IMR-90 (cell line): ENCODE data around the gene ACSBG1. TPM values are rescaled to one million over a fixed set of nuclear protein-coding genes. Genes with fewer than 3 reads are reported as not detected.

Experiments used
- ATAC-seq: fragments of 200-7000 bp; cut with Tn5 transposase; 2 replicates; pipeline ENCODE4 v1.9.1; 2020; ENCODE audit warnings: low read depth, mild to moderate bottlenecking, moderate library complexity
- BruUV-seq: library from RNA; stranded (reverse); fragments of 400-500 nt; replicated peaks from 2 replicates; lab custom pipeline; 2021; lab: Mats Ljungman, UMichigan
- CTCF ChIA-PET: fragments of 300-600 bp; formaldehyde crosslinking; extraction: SDS; loops from one replicate; lab custom pipeline; 2021; ENCODE audit warnings: antibody characterized with exemption; lab: Yijun Ruan, JAX
- POLR2A ChIA-PET: fragments of 300-600 bp; sonication (Branson Sonifier 250); formaldehyde crosslinking; loops from one replicate; lab custom pipeline; 2022; ENCODE audit warnings: antibody characterized with exemption; ENCODE audit not compliant: unreplicated experiment; lab: Charles Lee
- DNase-seq: peaks from one replicate; pipeline ENCODE4 v3.0.0; 2013
- H2AFZ ChIP-seq: replicated peaks from 2 replicates; pipeline ENCODE3; 2013; ENCODE audit warnings: low read length, mild to moderate bottlenecking; ENCODE audit not compliant: poor library complexity
- H2AK5ac ChIP-seq: 2 replicates; pipeline ENCODE4 v1.6.1; 2013; ENCODE audit warnings: low read depth, low read length, inconsistent platforms
- H2AK9ac ChIP-seq: replicated peaks from 2 replicates; pipeline ENCODE3; 2013; ENCODE audit warnings: mild to moderate bottlenecking, low read depth, low read length, moderate library complexity; ENCODE audit not compliant: poor library complexity
- H2BK120ac ChIP-seq: 2 replicates; pipeline ENCODE4 v1.6.1; 2013; ENCODE audit warnings: low read depth, low read length, inconsistent platforms
- H2BK15ac ChIP-seq: 3 replicates; pipeline ENCODE4 v1.6.1; 2013; ENCODE audit warnings: low read depth, low read length, inconsistent platforms
- H2BK20ac ChIP-seq: 2 replicates; pipeline ENCODE4 v1.6.1; 2013; ENCODE audit warnings: low read depth, mild to moderate bottlenecking, inconsistent platforms, low read length, moderate library complexity
- H2BK5ac ChIP-seq: 2 replicates; pipeline ENCODE4 v1.6.1; 2013; ENCODE audit warnings: mild to moderate bottlenecking, low read depth, low read length, inconsistent platforms; ENCODE audit not compliant: poor library complexity, severe bottlenecking
- H3K14ac ChIP-seq: replicated peaks from 2 replicates; pipeline ENCODE4 v1.6.1; 2013; ENCODE audit warnings: low read depth, low read length, inconsistent platforms
- H3K18ac ChIP-seq: 2 replicates; pipeline ENCODE4 v1.6.1; 2013; ENCODE audit warnings: low read depth, low read length, control low read depth
- H3K23ac ChIP-seq: 2 replicates; pipeline ENCODE4 v1.6.1; 2013; ENCODE audit warnings: low read depth, low read length, inconsistent platforms
- H3K27ac ChIP-seq: 2 replicates; pipeline ENCODE4 v1.5.1; 2013; ENCODE audit warnings: mild to moderate bottlenecking, control low read depth, low read length; ENCODE audit not compliant: insufficient read depth
- H3K27me3 ChIP-seq: 2 replicates; pipeline ENCODE4 v1.6.1; 2013; ENCODE audit warnings: low read length; ENCODE audit not compliant: control insufficient read depth, insufficient read depth
- H3K36me3 ChIP-seq: 2 replicates; pipeline ENCODE4 v1.6.1; 2013; ENCODE audit warnings: low read length, mixed read lengths; ENCODE audit not compliant: control insufficient read depth, insufficient read depth
- H3K4ac ChIP-seq: 2 replicates; pipeline ENCODE4 v1.6.1; 2013; ENCODE audit warnings: low read depth, low read length, inconsistent platforms
- H3K4me1 ChIP-seq: 2 replicates; pipeline ENCODE4 v1.6.1; 2013; ENCODE audit warnings: low read length, mixed read lengths; ENCODE audit not compliant: control insufficient read depth, insufficient read depth
- H3K4me2 ChIP-seq: 2 replicates; pipeline ENCODE4 v1.6.1; 2013; ENCODE audit warnings: low read depth, mild to moderate bottlenecking, control low read depth, low read length, moderate library complexity
- H3K4me3 ChIP-seq: 2 replicates; pipeline ENCODE4 v1.5.1; 2013; ENCODE audit warnings: low read depth, mild to moderate bottlenecking, control low read depth, low read length, moderate library complexity; ENCODE audit not compliant: insufficient read depth
- H3K56ac ChIP-seq: 2 replicates; pipeline ENCODE4 v1.6.1; 2013; ENCODE audit warnings: low read length, inconsistent platforms; ENCODE audit not compliant: insufficient read depth; ENCODE audit errors: extremely low read depth
- H3K79me1 ChIP-seq, 2 experiments: 2 replicates each; pipeline ENCODE4 v1.6.1; 2013; ENCODE audit warnings: low read length in 2 of 2, inconsistent platforms in 1 of 2, low read depth in 1 of 2
- H3K9ac ChIP-seq: 2 replicates; pipeline ENCODE4 v1.6.1; 2013; ENCODE audit warnings: low read depth, low read length, control low read depth
- H3K9me1 ChIP-seq: 2 replicates; pipeline ENCODE4 v1.6.1; 2013; ENCODE audit warnings: low read length, inconsistent platforms; ENCODE audit not compliant: insufficient read depth
- H3K9me3 ChIP-seq: 2 replicates; pipeline ENCODE4 v1.6.1; 2013; ENCODE audit warnings: low read length; ENCODE audit not compliant: control insufficient read depth, insufficient read depth
- H4K20me1 ChIP-seq: 2 replicates; pipeline ENCODE4 v1.6.1; 2013; ENCODE audit warnings: low read length, inconsistent platforms; ENCODE audit not compliant: insufficient read depth
- H4K5ac ChIP-seq: 2 replicates; pipeline ENCODE4 v1.6.1; 2013; ENCODE audit warnings: mild to moderate bottlenecking, low read depth, low read length, control low read depth
- H4K8ac ChIP-seq, 2 experiments: 2 replicates each; pipeline ENCODE4 v1.6.1; 2013; ENCODE audit warnings: low read depth in 2 of 2, low read length in 2 of 2, control low read depth in 1 of 2, inconsistent platforms in 1 of 2
- H4K91ac ChIP-seq: 2 replicates; pipeline ENCODE4 v1.6.1; 2013; ENCODE audit warnings: low read depth, low read length, inconsistent platforms; ENCODE audit not compliant: insufficient read depth
- ELK1 ChIP-seq: fragments of 150-350 bp; IDR thresholded peaks from 2 replicates; pipeline ENCODE4 v1.6.1; 2016; ENCODE audit warnings: low read depth, mild to moderate bottlenecking, low read length, moderate library complexity, borderline replicate concordance
- MXI1 ChIP-seq: IDR thresholded peaks from 2 replicates; pipeline ENCODE4 v1.6.1; 2012; ENCODE audit warnings: low read depth, mild to moderate bottlenecking, low read length, moderate library complexity, borderline replicate concordance
- WGBS, 2 experiments: methylation state at CpG; one replicate each; pipeline versions ENCODE4 v1.1.5 to v1.1.7; 2013; ENCODE audit warnings: missing lambda C conversion rate in 2 of 2; ENCODE audit not compliant: insufficient read length in 1 of 2; ENCODE audit errors: extremely low coverage in 2 of 2; 5-methylcytosine and 5-hydroxymethylcytosine counted together
- dilution Hi-C: fragments of 300-500 bp; cut with HindIII; formaldehyde crosslinking; loops from one replicate; pipeline ENCODE4 v1.14.3; 2018; ENCODE audit warnings: low sequenced_read_pairs; ENCODE audit not compliant: unreplicated experiment
- in situ Hi-C: fragments of 300-500 bp; cut with MboI; formaldehyde crosslinking; loops from 3 replicates; pipeline ENCODE4 v1.14.3; 2019; ENCODE audit warnings: low sequenced_read_pairs, inconsistent platforms, mixed read lengths
- intact Hi-C: fragments of 100-400 bp; cut with micrococcal nuclease; formaldehyde crosslinking; loops from 2 replicates; pipeline ENCODE4 v1.10.0; 2022
- polyA plus RNA-seq, 3 experiments: library from polyadenylated mRNA; depleted of rRNA; stranded (reverse); fragments of >200 nt; gene quantifications; 2 replicates each; pipeline ENCODE4 v1.2.3, GENCODE V29; 2012; ENCODE audit warnings: low replicate concordance in 1 of 3
- total RNA-seq: library from RNA; depleted of rRNA; stranded (reverse); fragments of >200 nt; gene quantifications from 2 replicates; pipeline ENCODE4 v1.2.3, GENCODE V29; 2012

Gene ACSBG1
- total and polyA plus RNA-seq, 2 of the 4 experiments (the other 2 are of a cell fraction), result 0.02 TPM; not detected in 1

- Histone ChIP-seq H3K9me1 (peaks cover 20% of the 10 kb centered on the region), H4K8ac (no peak overlapping the region), H3K18ac (no peak overlapping the region), H3K4ac (no peak overlapping the region), H2BK15ac (no peak overlapping the region), H2AK9ac (no peak overlapping the region), H3K27me3 (no peaks in the 10 kb centered on the region), H4K5ac (no peak overlapping the region), H3K4me2 (no peak overlapping the region), H2AK5ac (no peak overlapping the region), H4K91ac (no peak overlapping the region), H3K9me3 (no peaks in the 10 kb centered on the region), H3K23ac (no peak overlapping the region), H3K79me1 (peaks cover 1 to 6% of the 10 kb centered on the region in 2 experiments; a peak in 1 of 4 replicates), H3K56ac (no peak overlapping the region), H3K4me1 (peaks cover 17% of the 10 kb centered on the region), H3K9ac (no peak overlapping the region), H2BK20ac (no peak overlapping the region), H2BK5ac (peak overlapping the region; percentile 21), H3K4me3 (no peak overlapping the region), H3K36me3 (peaks cover 26% of the 10 kb centered on the region), H4K20me1 (no peaks in the 10 kb centered on the region; the same call in 1 of the 2 replicates), H2BK120ac (no peak overlapping the region), H2AFZ (no peak overlapping the region), H3K27ac (no peak overlapping the region), H3K14ac (no peak overlapping the region)
- CTCF ChIA-PET, result interaction anchor here (0.8 kb wide), 1 partner anchor 16 kb away, joined by 3 read pairs; no protein-coding TSS in a partner anchor
- ATAC-seq, result peak; percentile 50
- intact Hi-C loops, result no loop called here
- dilution Hi-C loops, result no loop called here
- POLR2A ChIA-PET, result interaction anchor here (0.6 to 0.7 kb wide), 2 partner anchors 17 to 1648 kb away, joined by 4 to 7 read pairs; partner anchors contain the start of gene SKIC8
- no TSS peak for BruUV-seq
- DNase-seq, result peak; percentile 80
- TF ChIP-seq MXI1, result no peak
- no peak for TF ChIP-seq ELK1
- in situ Hi-C loops, result no loop called here
- 50% methylated on average over 1 of the region's 2 CpGs; no CpG with 5 or more reads in 1 of the 2 experiments for WGBS, 2 experiments
Measured at GRCh38 chr15:78282324-78282723, 48.0 kb upstream of the ACSBG1 start.
